GM11168 (cell line): ENCODE measurements around the gene SRC.

Experiments used
- in situ Hi-C: fragments of 300-500 bp; cut with MboI; formaldehyde crosslinking; loops from one replicate; pipeline ENCODE4 v1.12.0; 2022; ENCODE audit warnings: low sequenced_read_pairs; ENCODE audit not compliant: unreplicated experiment

SRC gene

GRCh38 chr20:37348792-37349516 is 3.0 kb downstream of the SRC start:
- in situ Hi-C loops: no loop called here

- in situ Hi-C loops: no loop called here
Measured at GRCh38 chr20:37349517-37350491, 3.9 kb downstream of the SRC start.

- in situ Hi-C loops: no loop called here
Measured at GRCh38 chr20:37350649-37351574, 5.0 kb downstream of the SRC start.

- in situ Hi-C loops: no loop called here
Measured at GRCh38 chr20:37351689-37352607, 6.0 kb downstream of the SRC start.

DNA sequence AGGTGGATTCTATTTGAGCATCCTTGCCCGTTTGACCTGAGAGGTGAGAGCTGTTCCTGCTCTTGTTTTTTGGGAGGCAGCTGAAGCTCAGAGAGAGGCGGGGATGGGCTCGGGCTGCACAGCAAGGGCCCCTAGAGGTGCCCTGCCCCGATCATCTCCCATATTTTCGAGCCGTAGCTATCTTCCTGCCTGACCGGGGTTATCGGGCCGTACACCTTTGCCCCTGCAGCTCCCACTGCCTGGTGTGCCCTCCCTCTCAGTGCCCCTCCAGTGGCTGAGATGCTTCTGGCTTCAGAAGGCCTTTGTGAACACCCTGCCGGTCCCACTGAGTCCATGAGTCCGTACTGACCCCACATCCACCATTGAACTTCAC is 6.7 kb downstream of the SRC start:
- in situ Hi-C loops: no loop called here

- in situ Hi-C loops: no loop called here
Measured at GRCh38 chr20:37353285-37353849, 7.4 kb downstream of the SRC start.

DNA sequence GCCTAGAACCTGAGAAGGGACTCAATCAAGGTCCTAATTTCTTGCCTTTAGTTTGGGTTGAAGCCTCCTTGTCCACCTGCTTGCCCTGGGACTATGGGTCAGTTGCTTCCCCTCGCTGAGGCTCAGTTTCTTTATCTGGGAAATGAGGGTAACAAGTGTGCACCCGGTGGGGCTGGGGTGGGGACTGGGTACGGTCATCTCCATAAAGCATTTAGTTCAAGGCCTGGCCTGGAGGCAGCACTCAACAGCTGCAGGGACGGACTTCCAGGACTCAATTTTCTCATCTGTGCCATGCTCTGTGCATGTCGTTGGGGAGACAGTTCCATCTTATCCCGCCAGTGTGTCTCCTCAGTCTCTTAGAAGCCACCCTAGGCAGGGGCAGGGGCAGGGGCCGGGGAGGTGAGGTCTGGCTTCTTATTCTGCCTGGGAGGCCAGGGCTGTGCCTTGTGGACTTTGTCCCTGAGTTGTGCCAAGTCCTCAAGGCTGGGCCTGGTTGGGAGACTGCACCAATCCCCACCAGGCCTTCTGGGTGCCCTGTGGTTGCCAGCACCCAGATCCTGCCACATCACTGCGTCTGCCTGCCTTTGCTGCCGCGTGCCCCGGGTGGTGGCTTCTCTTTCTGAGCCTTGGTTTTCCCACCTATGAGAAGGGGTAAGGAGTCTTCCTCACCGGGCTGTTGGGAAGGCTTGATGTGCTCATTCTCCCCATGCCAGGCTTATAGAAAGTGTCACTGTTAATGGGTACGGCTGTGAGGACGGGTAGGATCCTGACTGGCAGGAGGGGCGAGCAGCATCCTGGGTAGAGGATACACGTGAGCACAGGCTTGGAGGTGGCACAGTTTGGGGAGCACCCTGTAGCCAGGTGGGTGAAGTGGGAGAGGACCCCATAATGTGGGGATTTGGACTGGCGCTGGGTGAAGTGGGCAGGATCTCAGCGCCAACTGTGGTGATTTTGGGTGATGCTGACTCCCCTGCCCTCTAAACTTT is 8.6 kb downstream of the SRC start:
- in situ Hi-C loops: no loop called here

DNA sequence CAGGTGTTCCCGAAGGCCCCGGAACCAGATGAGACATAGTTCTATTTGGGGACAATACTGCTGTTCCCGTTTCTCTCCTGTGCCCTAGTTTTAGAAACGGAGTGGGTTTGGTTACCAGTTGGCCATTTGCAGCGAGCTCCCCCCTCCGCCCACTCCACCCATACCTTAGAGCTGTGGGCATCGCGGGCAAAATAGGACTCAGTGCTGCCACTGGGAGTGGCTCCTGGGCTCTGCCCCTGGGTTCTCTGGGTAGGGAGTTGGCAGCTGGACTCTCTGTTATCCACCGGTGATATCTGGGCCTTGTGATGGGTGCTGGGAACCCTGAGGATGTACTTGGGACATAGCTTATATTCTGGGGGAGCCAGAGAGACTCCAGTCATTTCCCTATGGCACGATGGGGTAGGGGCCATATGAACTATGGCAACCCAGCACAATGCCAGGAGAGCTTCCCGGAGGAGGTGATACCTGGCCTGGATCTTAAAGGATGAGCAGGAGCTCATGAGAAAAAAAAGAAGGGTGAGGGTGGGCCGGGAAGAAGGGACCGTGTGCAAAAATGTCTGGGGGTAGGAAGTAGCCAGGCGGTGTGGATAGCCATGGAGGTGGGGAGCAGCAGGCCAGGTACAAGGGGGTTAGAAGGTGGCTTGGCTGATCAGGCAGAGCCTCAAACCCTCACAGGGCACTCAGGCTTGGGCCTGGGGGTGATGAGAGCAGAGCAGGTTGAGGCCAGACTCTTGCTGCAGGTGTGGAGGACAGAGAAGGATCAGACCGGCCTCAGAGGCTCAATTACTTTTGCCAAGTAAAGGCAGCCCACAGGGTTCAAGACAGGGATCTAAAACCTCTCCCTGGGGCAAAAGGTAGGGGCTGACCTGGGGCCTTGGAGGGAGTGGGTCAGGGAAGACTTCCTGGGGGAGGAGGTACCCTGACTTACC is 9.6 kb downstream of the SRC start:
- in situ Hi-C loops: no loop called here

DNA sequence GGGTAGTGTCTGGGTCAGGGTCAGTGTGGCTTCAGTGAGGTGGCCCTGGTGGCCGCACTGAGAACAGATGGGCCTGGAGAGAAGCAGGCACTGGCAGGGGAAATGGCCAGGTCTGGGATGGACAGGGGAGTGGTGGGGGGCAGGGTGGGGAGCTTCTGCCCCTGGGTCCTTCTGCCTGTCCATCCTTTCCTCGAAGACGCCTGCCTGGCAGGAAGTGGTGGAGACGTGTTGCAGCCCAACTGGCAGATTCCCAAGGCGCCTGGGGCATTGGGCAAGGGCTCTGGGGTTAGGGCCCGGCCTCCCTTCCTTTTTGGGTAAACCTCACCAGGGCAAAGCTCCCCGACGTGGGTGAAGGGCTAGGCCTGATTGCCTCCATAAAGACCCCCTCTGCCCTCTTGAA is 10.4 kb downstream of the SRC start:
- in situ Hi-C loops: no loop called here

GRCh38 chr20:37356961-37357371 is 11.0 kb downstream of the SRC start:
- in situ Hi-C loops: no loop called here

DNA sequence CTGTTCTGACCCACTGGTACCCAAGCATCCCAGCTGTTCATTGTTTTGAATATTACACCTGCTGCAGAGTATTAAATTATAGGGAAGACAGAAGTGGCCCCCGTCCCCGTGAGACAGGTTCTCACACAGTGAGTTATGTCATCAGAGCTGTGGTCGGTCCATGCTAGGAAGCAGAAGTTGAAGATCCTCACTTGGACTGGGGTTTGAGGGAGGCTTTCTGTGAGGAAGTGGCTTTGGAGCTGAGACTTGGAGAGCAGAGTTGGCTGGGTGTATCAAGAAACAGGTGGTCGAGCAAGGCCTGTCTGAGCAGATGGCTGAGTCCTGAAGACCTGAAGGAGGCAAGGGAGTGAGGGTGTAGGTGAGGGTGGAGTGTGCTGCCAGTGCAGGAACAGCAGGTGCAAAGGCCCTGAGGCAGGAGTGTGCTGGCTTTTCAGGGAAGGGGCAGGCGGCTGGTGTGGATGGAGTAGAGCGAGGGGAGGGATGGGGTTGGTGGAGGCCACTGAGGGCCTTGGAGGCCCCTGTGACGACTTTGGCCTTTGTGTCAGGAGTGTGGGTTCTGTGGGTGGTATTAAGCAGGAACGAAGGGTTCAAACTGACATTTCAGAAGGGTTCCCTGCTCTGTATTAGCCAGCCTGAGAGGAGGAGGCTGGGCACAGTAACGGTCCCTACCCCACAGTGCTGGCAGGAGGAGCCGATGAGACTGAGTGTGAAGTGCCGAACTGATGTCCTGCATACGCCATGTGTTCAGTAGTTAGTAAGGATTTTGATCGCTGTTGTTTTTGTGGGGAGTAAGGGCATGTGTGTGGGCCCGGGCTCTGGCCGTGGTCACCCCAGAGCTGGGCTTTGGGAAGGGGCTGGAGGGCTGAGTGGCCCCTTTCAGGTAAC is 11.8 kb downstream of the SRC start:
- in situ Hi-C loops: no loop called here

GRCh38 chr20:37358366-37359150 is 12.6 kb downstream of the SRC start:
- in situ Hi-C loops: no loop called here

GRCh38 chr20:37359331-37359730 is 13.4 kb downstream of the SRC start:
- in situ Hi-C loops: no loop called here

- in situ Hi-C loops: no loop called here
Measured at GRCh38 chr20:37359836-37360235, 13.9 kb downstream of the SRC start.
